AG10803 (cell line): ENCODE data around the gene ZRANB2.
A peak's percentile ranks its signal among the peaks of the same experiment; 100 is the strongest.

ENCODE experiments used
- DNase-seq: peaks from one replicate; pipeline ENCODE4 v3.0.0; 2010; ENCODE audit warnings: low read depth
- H3K4me3 ChIP-seq: 2 replicates; pipeline ENCODE4 v1.5.1; 2011; ENCODE audit warnings: mild to moderate bottlenecking, low read length, control low read depth
- TF ChIP-seq, protein P1 (sequence below): conservative IDR thresholded peaks from 2 replicates; pipeline ENCODE4 v1.5.1; 2011; ENCODE audit warnings: mild to moderate bottlenecking, low read length, control low read depth, inconsistent platforms

The ZRANB2 gene

DNA sequence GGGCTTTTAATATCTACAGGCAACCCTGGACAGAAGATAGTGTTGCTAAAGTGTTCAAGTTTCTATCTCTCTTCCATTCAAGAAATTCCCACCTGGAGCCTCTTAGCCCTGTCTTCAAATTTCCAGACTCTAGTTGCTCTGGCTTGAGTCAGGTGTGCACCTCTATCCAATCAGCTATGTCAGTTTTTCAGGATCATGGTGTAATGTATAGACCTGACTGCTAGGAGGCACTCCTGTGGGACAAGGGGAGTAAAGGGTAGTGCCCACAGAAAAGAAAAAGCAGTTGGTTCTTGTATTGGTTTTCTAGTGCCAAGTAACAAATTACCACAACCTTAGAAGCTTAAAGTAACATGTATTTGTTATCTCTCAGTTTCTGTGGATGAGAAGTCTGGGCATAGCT lies 6.2 kb upstream of the ZRANB2 start:
- TF ChIP-seq, protein P1, sequence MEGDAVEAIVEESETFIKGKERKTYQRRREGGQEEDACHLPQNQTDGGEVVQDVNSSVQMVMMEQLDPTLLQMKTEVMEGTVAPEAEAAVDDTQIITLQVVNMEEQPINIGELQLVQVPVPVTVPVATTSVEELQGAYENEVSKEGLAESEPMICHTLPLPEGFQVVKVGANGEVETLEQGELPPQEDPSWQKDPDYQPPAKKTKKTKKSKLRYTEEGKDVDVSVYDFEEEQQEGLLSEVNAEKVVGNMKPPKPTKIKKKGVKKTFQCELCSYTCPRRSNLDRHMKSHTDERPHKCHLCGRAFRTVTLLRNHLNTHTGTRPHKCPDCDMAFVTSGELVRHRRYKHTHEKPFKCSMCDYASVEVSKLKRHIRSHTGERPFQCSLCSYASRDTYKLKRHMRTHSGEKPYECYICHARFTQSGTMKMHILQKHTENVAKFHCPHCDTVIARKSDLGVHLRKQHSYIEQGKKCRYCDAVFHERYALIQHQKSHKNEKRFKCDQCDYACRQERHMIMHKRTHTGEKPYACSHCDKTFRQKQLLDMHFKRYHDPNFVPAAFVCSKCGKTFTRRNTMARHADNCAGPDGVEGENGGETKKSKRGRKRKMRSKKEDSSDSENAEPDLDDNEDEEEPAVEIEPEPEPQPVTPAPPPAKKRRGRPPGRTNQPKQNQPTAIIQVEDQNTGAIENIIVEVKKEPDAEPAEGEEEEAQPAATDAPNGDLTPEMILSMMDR: no peak
- no peak for DNase-seq

DNA sequence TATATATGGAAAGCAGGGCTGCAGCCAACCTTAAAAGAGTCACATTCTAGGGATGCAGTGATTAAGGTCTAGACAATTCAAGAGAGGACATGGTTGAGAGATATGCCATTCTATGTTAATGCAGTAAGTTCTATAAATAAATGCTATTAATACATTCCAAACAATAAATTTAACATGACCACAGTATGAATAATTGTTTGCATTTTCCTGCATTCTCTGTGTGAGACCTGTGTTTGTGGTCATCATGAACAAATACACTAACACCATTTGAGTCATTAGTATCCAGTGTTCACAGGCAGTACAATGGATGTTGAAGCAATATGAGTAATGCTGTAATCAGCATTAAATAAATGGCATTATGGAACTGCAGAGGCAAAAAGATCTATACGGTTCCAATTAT lies 5.5 kb upstream of the ZRANB2 start:
- TF ChIP-seq, protein P1: no peak
- H3K4me3 ChIP-seq: no peak overlapping the region
- DNase-seq: peak; percentile 70

More for the DNA sequence above, 6.2 kb upstream of the ZRANB2 start:
- no peak overlapping the region for H3K4me3 ChIP-seq

DNA sequence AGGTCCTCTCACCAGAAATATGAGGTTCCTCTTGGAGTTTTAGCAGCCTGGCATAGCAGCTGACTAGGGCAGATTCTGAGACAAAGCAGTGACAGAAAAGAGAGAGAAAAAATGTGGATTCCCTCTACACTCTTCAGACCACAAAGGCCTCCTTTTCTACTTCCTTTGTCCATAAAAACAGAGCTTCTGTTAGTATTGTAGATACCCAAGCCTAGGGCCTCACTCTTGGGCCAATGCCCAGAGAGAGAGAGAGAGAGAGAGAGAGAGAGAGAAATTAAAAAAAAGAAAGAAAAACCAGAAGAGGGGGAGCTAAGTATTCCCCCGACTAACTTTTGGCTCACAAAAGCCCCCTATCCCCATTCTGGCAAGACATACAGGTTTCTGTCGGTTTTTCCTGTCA lies 2.4 kb upstream of the ZRANB2 start:
- DNase-seq: no peak
- no peak overlapping the region for H3K4me3 ChIP-seq
- TF ChIP-seq, protein P1: no peak

DNA sequence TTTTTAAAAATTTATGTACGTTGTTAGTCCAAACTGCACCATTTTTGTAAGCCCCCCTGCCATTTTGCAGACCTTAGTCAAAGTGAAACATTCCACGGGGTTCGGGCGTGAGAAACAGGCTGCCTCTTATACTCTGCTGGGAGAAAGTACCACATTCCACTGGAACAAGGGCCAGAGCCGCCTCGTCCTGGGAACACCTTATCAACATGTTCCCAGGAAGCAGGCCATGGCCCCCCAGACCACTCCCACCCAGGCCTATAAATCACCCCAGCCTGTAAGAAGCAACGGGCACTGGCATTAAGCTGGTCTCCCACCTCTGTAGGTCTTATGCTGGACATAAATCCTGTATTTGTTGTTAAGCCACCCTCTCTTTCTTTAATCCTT lies 854 bp upstream of the ZRANB2 start:
- TF ChIP-seq, protein P1: no peak
- peak overlapping the region; percentile 93 for H3K4me3 ChIP-seq
- DNase-seq: no peak

DNA sequence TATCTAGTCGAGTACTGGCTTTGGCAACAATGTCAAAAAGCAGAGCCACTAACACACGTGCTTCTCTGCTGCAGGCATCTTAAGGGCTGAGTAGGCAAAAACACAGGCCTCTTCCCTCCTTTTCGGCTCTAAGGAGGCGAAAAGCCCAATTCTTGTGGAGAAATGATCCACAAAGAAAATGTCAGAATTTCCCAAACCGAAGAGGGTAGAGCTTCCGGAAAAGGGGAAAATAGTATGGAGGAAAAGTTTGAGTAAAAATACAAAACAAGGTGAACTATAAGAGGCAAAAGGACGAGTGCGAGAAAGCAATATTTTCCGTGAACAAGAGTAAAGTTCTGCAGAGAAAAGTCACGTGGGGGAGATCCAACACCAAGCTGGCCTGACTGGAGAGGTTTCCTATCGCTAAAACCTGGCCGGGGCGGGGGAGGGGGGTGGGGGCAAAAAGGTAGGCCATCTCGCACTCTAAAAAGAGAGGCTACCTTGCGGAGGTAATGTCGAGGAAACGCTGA lies 551 bp downstream of the ZRANB2 start:
- H3K4me3 ChIP-seq: peak overlapping the region; percentile 93
- DNase-seq: peak; percentile 27
- TF ChIP-seq, protein P1: no peak

DNA sequence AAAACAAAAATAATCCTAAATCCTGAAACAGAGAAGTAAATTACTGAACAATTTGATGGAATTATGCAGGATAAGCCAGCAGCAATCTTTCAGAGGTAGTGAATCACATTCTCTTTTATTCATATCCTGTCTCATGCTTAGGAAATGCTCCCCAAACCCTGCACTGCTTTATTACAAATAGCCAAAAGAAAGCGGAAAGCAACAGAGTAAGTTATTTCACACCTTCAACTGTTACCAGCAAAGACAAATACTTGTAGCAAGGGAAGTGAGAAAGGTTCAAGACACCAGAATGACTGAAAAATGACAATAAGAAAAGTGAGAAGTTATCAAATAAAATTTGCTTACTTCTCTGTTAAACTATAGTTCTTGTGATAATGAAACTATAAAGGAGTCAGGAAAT lies 6.2 kb downstream of the ZRANB2 start:
- TF ChIP-seq, protein P1: no peak
- no peak for DNase-seq
- H3K4me3 ChIP-seq: no peak overlapping the region

DNA sequence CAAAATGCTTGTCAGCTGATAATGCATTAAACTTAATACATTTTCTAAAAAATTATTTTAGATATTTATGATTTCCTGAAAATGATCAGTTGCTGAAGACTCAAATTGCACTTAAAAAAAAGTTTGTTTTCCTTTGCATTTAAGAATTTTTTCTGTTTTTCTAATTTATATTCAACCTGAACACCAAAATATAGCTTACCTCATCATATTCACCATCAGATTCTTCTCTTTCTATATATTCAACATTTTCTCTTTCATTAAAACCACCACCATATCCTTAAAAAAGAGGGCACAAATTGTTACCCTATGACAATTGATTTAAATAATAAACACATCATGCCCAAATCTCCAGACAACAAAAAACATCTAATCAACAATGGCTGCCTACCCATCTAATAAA lies 8.6 kb downstream of the ZRANB2 start:
- no peak for DNase-seq
- H3K4me3 ChIP-seq: no peak overlapping the region
- TF ChIP-seq, protein P1: no peak
